Measurements from ENCODE around the gene PHF21A. TPM values are rescaled to one million over a fixed set of nuclear protein-coding genes. Genes with fewer than 3 reads are reported as not detected.

Gene PHF21A
- total and polyA plus RNA-seq, 2 of the 13 experiments (the other 11 are each of a cell fraction or from before 2014, with no cell fraction given): 4.1 to 34.6 TPM

GRCh38 chr11:45917623-45918330 lies 203.5 kb downstream of the PHF21A start, which contains the start of gene PEX16 (continued):
- TF ChIP-seq, protein P1, sequence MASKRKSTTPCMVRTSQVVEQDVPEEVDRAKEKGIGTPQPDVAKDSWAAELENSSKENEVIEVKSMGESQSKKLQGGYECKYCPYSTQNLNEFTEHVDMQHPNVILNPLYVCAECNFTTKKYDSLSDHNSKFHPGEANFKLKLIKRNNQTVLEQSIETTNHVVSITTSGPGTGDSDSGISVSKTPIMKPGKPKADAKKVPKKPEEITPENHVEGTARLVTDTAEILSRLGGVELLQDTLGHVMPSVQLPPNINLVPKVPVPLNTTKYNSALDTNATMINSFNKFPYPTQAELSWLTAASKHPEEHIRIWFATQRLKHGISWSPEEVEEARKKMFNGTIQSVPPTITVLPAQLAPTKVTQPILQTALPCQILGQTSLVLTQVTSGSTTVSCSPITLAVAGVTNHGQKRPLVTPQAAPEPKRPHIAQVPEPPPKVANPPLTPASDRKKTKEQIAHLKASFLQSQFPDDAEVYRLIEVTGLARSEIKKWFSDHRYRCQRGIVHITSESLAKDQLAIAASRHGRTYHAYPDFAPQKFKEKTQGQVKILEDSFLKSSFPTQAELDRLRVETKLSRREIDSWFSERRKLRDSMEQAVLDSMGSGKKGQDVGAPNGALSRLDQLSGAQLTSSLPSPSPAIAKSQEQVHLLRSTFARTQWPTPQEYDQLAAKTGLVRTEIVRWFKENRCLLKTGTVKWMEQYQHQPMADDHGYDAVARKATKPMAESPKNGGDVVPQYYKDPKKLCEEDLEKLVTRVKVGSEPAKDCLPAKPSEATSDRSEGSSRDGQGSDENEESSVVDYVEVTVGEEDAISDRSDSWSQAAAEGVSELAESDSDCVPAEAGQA (IDR thresholded peaks at IDR 0.05; ENCODE audit: low read depth): no peak
- TF ChIP-seq, protein P1 (CRISPR knock-in tag; IDR thresholded peaks at IDR 0.05; ENCODE audit: borderline replicate concordance): no peak
- TF ChIP-seq LCORL (IDR thresholded peaks at IDR 0.05): no peak
- TF ChIP-seq LCORL (CRISPR knock-in tag; IDR thresholded peaks at IDR 0.05): peak; percentile 48; the same call in 1 of the 2 replicates
- TF ChIP-seq E2F2 (CRISPR knock-in tag; IDR thresholded peaks at IDR 0.05; ENCODE audit: borderline replicate concordance): 0 out of 2 replicates have a peak, but pooled peaks have one; percentile 29
- TF ChIP-seq ZFP82 (CRISPR knock-in tag; IDR thresholded peaks at IDR 0.05; ENCODE audit: borderline replicate concordance): no peak
- no peak for TF ChIP-seq ZFP62 (CRISPR knock-in tag; IDR thresholded peaks at IDR 0.05)
- TF ChIP-seq XRCC5 (optimal IDR thresholded peaks at IDR 0.05; ENCODE audit: low read length): peak; percentile 99
- peak; percentile 78 for TF ChIP-seq FOXC1 (CRISPR knock-in tag; IDR thresholded peaks at IDR 0.05; ENCODE audit: borderline replicate concordance)
- peak; percentile 98 for TF ChIP-seq GABPB1 (CRISPR knock-in tag; IDR thresholded peaks at IDR 0.05)
- no peak; the same call in 1 of the 2 replicates for TF ChIP-seq POGZ (CRISPR knock-in tag; IDR thresholded peaks at IDR 0.05)
- peak; percentile 73; the same call in 1 of the 2 replicates for TF ChIP-seq ZNF691 (CRISPR knock-in tag; IDR thresholded peaks at IDR 0.05; ENCODE audit: borderline replicate concordance, low read depth)
- TF ChIP-seq, protein P2, sequence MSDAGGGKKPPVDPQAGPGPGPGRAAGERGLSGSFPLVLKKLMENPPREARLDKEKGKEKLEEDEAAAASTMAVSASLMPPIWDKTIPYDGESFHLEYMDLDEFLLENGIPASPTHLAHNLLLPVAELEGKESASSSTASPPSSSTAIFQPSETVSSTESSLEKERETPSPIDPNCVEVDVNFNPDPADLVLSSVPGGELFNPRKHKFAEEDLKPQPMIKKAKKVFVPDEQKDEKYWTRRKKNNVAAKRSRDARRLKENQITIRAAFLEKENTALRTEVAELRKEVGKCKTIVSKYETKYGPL (CRISPR knock-in tag; IDR thresholded peaks at IDR 0.05): no peak
- TF ChIP-seq, protein P3, sequence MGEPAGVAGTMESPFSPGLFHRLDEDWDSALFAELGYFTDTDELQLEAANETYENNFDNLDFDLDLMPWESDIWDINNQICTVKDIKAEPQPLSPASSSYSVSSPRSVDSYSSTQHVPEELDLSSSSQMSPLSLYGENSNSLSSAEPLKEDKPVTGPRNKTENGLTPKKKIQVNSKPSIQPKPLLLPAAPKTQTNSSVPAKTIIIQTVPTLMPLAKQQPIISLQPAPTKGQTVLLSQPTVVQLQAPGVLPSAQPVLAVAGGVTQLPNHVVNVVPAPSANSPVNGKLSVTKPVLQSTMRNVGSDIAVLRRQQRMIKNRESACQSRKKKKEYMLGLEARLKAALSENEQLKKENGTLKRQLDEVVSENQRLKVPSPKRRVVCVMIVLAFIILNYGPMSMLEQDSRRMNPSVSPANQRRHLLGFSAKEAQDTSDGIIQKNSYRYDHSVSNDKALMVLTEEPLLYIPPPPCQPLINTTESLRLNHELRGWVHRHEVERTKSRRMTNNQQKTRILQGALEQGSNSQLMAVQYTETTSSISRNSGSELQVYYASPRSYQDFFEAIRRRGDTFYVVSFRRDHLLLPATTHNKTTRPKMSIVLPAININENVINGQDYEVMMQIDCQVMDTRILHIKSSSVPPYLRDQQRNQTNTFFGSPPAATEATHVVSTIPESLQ (CRISPR knock-in tag; conservative IDR thresholded peaks at IDR 0.05): no peak
